IMR-90 (cell line): ENCODE measurements around the gene ELANE.
"Not testable (repeated sequence)": the region's sequence is repeated elsewhere in the genome, so short reads cannot be mapped to it uniquely, and the experiment has no call there.

Experiments
- MAZ ChIP-seq: IDR thresholded peaks from 2 replicates; pipeline ENCODE4 v1.6.1; 2012; ENCODE audit warnings: low read depth, mild to moderate bottlenecking, low read length, improper control_type of control experiment, moderate library complexity, borderline replicate concordance
- RFX5 ChIP-seq: IDR thresholded peaks from 2 replicates; pipeline ENCODE4 v1.8.0; 2012; ENCODE audit warnings: low read depth, mild to moderate bottlenecking, low read length, moderate library complexity
- TF ChIP-seq, protein P1 (sequence below): conservative IDR thresholded peaks from 2 replicates; pipeline ENCODE4 v1.5.1; 2012; ENCODE audit warnings: mild to moderate bottlenecking, low read depth, low read length, improper control_type of control experiment

DNA sequence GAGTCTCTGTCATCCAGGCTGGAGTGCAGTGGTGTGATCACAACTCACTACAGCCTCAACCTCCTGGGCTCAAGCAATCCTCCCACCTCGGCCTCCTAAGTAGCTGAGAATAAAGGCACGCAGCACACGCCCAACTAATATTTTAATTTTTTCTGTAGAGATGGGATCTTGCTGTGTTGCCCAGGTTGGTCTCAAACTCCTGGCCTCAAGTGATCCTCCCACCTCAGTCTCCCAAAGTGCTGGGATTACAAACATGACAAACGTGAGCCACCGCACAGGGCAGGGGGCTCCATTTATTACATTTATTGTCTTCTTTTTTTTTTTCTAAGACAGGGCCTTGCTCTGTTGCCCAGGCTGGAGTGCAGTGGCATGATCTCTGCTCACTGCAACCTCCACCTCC, 31.9 kb upstream of the ELANE start:
- TF ChIP-seq, protein P1, sequence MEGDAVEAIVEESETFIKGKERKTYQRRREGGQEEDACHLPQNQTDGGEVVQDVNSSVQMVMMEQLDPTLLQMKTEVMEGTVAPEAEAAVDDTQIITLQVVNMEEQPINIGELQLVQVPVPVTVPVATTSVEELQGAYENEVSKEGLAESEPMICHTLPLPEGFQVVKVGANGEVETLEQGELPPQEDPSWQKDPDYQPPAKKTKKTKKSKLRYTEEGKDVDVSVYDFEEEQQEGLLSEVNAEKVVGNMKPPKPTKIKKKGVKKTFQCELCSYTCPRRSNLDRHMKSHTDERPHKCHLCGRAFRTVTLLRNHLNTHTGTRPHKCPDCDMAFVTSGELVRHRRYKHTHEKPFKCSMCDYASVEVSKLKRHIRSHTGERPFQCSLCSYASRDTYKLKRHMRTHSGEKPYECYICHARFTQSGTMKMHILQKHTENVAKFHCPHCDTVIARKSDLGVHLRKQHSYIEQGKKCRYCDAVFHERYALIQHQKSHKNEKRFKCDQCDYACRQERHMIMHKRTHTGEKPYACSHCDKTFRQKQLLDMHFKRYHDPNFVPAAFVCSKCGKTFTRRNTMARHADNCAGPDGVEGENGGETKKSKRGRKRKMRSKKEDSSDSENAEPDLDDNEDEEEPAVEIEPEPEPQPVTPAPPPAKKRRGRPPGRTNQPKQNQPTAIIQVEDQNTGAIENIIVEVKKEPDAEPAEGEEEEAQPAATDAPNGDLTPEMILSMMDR = not testable (repeated sequence)
- TF ChIP-seq RFX5, MAZ: not testable (repeated sequence)
